K562 (cell line): Measurements from ENCODE around the gene TRAK1. TPM values are rescaled to one million over a fixed set of nuclear protein-coding genes. Genes with fewer than 3 reads are reported as not detected.

Experiments
- BHLHE40 ChIP-seq: IDR thresholded peaks from 2 replicates; pipeline ENCODE4 v1.6.1; 2011; ENCODE audit warnings: low read length, improper control_type of control experiment
- CHCHD3 ChIP-seq: fragments of 250-450 bp; sonication (Bioruptor Pico); IDR thresholded peaks from 2 replicates; pipeline ENCODE4 v2.1.2; 2022; ENCODE audit warnings: mild to moderate bottlenecking
- COPS2 ChIP-seq: fragments of 450-650 bp; conservative IDR thresholded peaks from 2 replicates; pipeline ENCODE4 v1.6.1; 2016; ENCODE audit warnings: mild to moderate bottlenecking, moderate library complexity
- CTCFL ChIP-seq: IDR thresholded peaks from 2 replicates; pipeline ENCODE4 v1.6.1; 2011; ENCODE audit warnings: borderline replicate concordance, low read depth, mild to moderate bottlenecking, moderate library complexity, low read length; ENCODE audit not compliant: insufficient read depth, poor library complexity, severe bottlenecking
- DEAF1 ChIP-seq: fragments of 450-650 bp; formaldehyde crosslinking; IDR thresholded peaks from 2 replicates; pipeline ENCODE4 v1.4.0; 2020; ENCODE audit warnings: mild to moderate bottlenecking, moderate library complexity
- DIDO1 ChIP-seq: fragments of 450-650 bp; IDR thresholded peaks from 2 replicates; pipeline ENCODE4 v1.6.1; 2016; ENCODE audit warnings: low read depth, missing biosample characterization, missing genetic modification characterization
- FOXP1 ChIP-seq: sonication (generic); formaldehyde crosslinking; IDR thresholded peaks from 2 replicates; pipeline ENCODE4 v1.8.0; 2022; ENCODE audit warnings: mild to moderate bottlenecking, missing genetic modification reagents
- JUN ChIP-seq, 2 experiments: sonication (generic) in 1 of 2; formaldehyde crosslinking in 1 of 2; IDR thresholded peaks; 2 replicates each; pipeline versions ENCODE4 v1.6.1 to v1.8.0; 2012 to 2022; ENCODE audit warnings: borderline replicate concordance in 2 of 2, mild to moderate bottlenecking in 2 of 2, improper control_type of control experiment in 1 of 2, low read depth in 1 of 2, low read length in 1 of 2, missing genetic modification reagents in 1 of 2
- JUNB ChIP-seq: fragments of 450-650 bp; formaldehyde crosslinking; conservative IDR thresholded peaks from 2 replicates; pipeline ENCODE4 v1.4.0; 2020; ENCODE audit warnings: mild to moderate bottlenecking
- KDM1A ChIP-seq, 2 experiments: fragments of 450-650 bp; IDR thresholded peaks; 2 replicates each; pipeline ENCODE4 v1.6.1; 2016; ENCODE audit warnings: mild to moderate bottlenecking in 2 of 2
- L3MBTL2 ChIP-seq: fragments of 450-650 bp; IDR thresholded peaks from 2 replicates; pipeline ENCODE4 v1.6.1; 2016; ENCODE audit warnings: mild to moderate bottlenecking, moderate library complexity
- MTA1 ChIP-seq: fragments of 450-650 bp; IDR thresholded peaks from 2 replicates; pipeline ENCODE4 v1.6.1; 2017; ENCODE audit warnings: borderline replicate concordance
- POLR2H ChIP-seq: IDR thresholded peaks from 2 replicates; pipeline ENCODE4 v1.6.1; 2016; ENCODE audit warnings: missing genetic modification characterization, low read depth, mild to moderate bottlenecking, control low read depth, missing compliant biosample characterization, moderate library complexity
- PRMT5 ChIP-seq: sonication (generic); formaldehyde crosslinking; IDR thresholded peaks from 2 replicates; pipeline ENCODE4 v1.5.0; 2020; ENCODE audit warnings: missing genetic modification reagents
- PTTG1 ChIP-seq: fragments of 450-650 bp; IDR thresholded peaks from 2 replicates; pipeline ENCODE4 v1.6.1; 2016; ENCODE audit warnings: low read depth, mild to moderate bottlenecking, missing genetic modification characterization, missing compliant biosample characterization
- SRSF7 ChIP-seq: fragments of 200-400 bp; formaldehyde crosslinking; optimal IDR thresholded peaks from 2 replicates; pipeline ENCODE3; 2017; ENCODE audit warnings: mild to moderate bottlenecking, low read depth, low read length
- USF1 ChIP-seq: sonication (generic); formaldehyde crosslinking; IDR thresholded peaks from 2 replicates; pipeline ENCODE4 v1.9.0; 2022; ENCODE audit warnings: mild to moderate bottlenecking, missing genetic modification reagents
- ZHX1 ChIP-seq: fragments of 150-350 bp; conservative IDR thresholded peaks from 2 replicates; pipeline ENCODE4 v1.6.1; 2014; ENCODE audit warnings: low read length
- ZNF124 ChIP-seq: sonication (generic); formaldehyde crosslinking; IDR thresholded peaks from 2 replicates; pipeline ENCODE4 v1.8.1; 2022; ENCODE audit warnings: missing genetic modification reagents
- ZNF436 ChIP-seq: fragments of 250-450, 450-650 bp; sonication (Bioruptor Pico); formaldehyde crosslinking; IDR thresholded peaks from 2 replicates; pipeline ENCODE4 v1.7.0; 2020; ENCODE audit warnings: mild to moderate bottlenecking
- ZSCAN32 ChIP-seq: fragments of 450-650 bp; formaldehyde crosslinking; IDR thresholded peaks from 2 replicates; pipeline ENCODE4 v1.4.0; 2020; ENCODE audit warnings: mild to moderate bottlenecking, moderate library complexity
- polyA plus RNA-seq, 8 experiments: library from polyadenylated mRNA; depleted of rRNA in 4 of 8; stranded (reverse) in 5 of 8; unstranded in 3 of 8; fragments of >200 nt; fragmentation: Nextera tagmentation in 2 of 8; fragmentation: Illumina TruSeq in 1 of 8; extraction: Ambion mirVana in 2 of 8; extraction: Trizol in 1 of 8; gene quantifications; 2 replicates each; pipeline versions ENCODE4 v1.2.1 to v1.2.3, GENCODE V29; 2011 to 2014; ENCODE audit warnings: inconsistent platforms in 1 of 8, missing spikeins in 1 of 8
- total RNA-seq, 7 experiments: library from RNA; depleted of rRNA in 6 of 7; stranded (reverse); fragments of >200 nt in 6 of 7; fragmentation: Illumina TruSeq in 2 of 7; extraction: Trizol in 2 of 7; gene quantifications; 2 replicates each; pipeline versions ENCODE4 v1.2.1 to v1.2.3, GENCODE V29; 2011 to 2021; ENCODE audit warnings: low replicate concordance in 1 of 7

Gene TRAK1
- total and polyA plus RNA-seq, 9 of the 15 experiments (the other 6 are each of a cell fraction or from before 2014, with no cell fraction given), result 5.3 to 28.5 (median 17.5) TPM

GRCh38 chr3:42190701-42191442, 99.7 kb downstream of the TRAK1 start (continued):
- TF ChIP-seq BHLHE40 (0 out of 2 replicates have a peak, but pooled peaks have one; percentile 11), ZNF124 (CRISPR knock-in tag) (no peak), ZHX1 (no peak), L3MBTL2 (no peak), CHCHD3 (CRISPR knock-in tag) (no peak), CTCFL (peak; percentile 83), PRMT5 (no peak), ZSCAN32 (CRISPR knock-in tag) (no peak), PTTG1 (no peak), JUN (IDR thresholded peaks at IDR 0.05; ENCODE audit: borderline replicate concordance, low read depth, low read length) (no peak), JUN (CRISPR knock-in tag; IDR thresholded peaks at IDR 0.05; ENCODE audit: borderline replicate concordance) (no peak), POLR2H (tag) (no peak), ZNF436 (CRISPR knock-in tag) (no peak), FOXP1 (no peak), COPS2 (no peak), SRSF7 (no peak), DEAF1 (CRISPR knock-in tag) (peak; percentile 35; the same call in 1 of the 2 replicates), KDM1A (IDR thresholded peaks at IDR 0.05) (no peak), DIDO1 (tag) (no peak), MTA1 (no peak), USF1 (no peak), JUNB (CRISPR knock-in tag) (no peak)
